ENCODE measurements around the gene MPLKIP. TPM values are rescaled to one million over a fixed set of nuclear protein-coding genes. Genes with fewer than 3 reads are reported as not detected.

MPLKIP gene
- total and polyA plus RNA-seq, 10 of the 15 experiments (the other 5 are each of a cell fraction or from before 2014, with no cell fraction given), result 4.6 to 78.8 (median 37.2) TPM

GRCh38 chr7:40134428-40135316, at the start of gene MPLKIP, which contains the start of gene SUGCT (continued):
- TF ChIP-seq, protein P1, sequence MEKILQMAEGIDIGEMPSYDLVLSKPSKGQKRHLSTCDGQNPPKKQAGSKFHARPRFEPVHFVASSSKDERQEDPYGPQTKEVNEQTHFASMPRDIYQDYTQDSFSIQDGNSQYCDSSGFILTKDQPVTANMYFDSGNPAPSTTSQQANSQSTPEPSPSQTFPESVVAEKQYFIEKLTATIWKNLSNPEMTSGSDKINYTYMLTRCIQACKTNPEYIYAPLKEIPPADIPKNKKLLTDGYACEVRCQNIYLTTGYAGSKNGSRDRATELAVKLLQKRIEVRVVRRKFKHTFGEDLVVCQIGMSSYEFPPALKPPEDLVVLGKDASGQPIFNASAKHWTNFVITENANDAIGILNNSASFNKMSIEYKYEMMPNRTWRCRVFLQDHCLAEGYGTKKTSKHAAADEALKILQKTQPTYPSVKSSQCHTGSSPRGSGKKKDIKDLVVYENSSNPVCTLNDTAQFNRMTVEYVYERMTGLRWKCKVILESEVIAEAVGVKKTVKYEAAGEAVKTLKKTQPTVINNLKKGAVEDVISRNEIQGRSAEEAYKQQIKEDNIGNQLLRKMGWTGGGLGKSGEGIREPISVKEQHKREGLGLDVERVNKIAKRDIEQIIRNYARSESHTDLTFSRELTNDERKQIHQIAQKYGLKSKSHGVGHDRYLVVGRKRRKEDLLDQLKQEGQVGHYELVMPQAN (conservative IDR thresholded peaks at IDR 0.05), result peak; percentile 67; the same call in 1 of the 2 replicates
- TF ChIP-seq SIX5 (IDR thresholded peaks at IDR 0.05; ENCODE audit: low read depth, low read length, severe bottlenecking) (peak; percentile 69), ESRRA (IDR thresholded peaks at IDR 0.05; ENCODE audit: low read length) (peak; percentile 81; the same call in 1 of the 2 replicates), CREB1 (IDR thresholded peaks at IDR 0.05; ENCODE audit: low read depth) (peak; percentile 74), CEBPB (IDR thresholded peaks at IDR 0.05; ENCODE audit: borderline replicate concordance in 1 of 2, low read depth in 2 of 2, low read length in 2 of 2) (no peak), BMI1 (IDR thresholded peaks at IDR 0.05; ENCODE audit: borderline replicate concordance) (no peak), PML (IDR thresholded peaks at IDR 0.05; ENCODE audit: low read length) (peak; percentile 82; the same call in 1 of the 2 replicates), ETV6 (conservative IDR thresholded peaks at IDR 0.05 in 1 of 2, IDR thresholded peaks at IDR 0.05 in 1 of 2; ENCODE audit: borderline replicate concordance in 1 of 2, low read depth in 1 of 2) (peak in 1 of 2 experiments; percentile 68; a peak in 2 of 4 replicates), TARDBP (IDR thresholded peaks at IDR 0.05; ENCODE audit: borderline replicate concordance) (peak; percentile 90), MTA3 (IDR thresholded peaks at IDR 0.05; ENCODE audit: borderline replicate concordance, low read length) (0 out of 2 replicates have a peak, but pooled peaks have one; percentile 70), DPF2 (IDR thresholded peaks at IDR 0.05) (0 out of 2 replicates have a peak, but pooled peaks have one; percentile 43), HDAC6 (IDR thresholded peaks at IDR 0.05; ENCODE audit: unreplicated experiment) (peak; percentile 71), TBL1XR1 (IDR thresholded peaks at IDR 0.05; ENCODE audit: low read depth, low read length) (0 out of 2 replicates have a peak, but pooled peaks have one; percentile 53), NR2F1 (conservative IDR thresholded peaks at IDR 0.05) (no peak; the same call in 1 of the 2 replicates)
- TF ChIP-seq, protein P2, sequence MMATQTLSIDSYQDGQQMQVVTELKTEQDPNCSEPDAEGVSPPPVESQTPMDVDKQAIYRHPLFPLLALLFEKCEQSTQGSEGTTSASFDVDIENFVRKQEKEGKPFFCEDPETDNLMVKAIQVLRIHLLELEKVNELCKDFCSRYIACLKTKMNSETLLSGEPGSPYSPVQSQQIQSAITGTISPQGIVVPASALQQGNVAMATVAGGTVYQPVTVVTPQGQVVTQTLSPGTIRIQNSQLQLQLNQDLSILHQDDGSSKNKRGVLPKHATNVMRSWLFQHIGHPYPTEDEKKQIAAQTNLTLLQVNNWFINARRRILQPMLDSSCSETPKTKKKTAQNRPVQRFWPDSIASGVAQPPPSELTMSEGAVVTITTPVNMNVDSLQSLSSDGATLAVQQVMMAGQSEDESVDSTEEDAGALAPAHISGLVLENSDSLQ (IDR thresholded peaks at IDR 0.05), result peak; percentile 54
- TF ChIP-seq, protein P3, sequence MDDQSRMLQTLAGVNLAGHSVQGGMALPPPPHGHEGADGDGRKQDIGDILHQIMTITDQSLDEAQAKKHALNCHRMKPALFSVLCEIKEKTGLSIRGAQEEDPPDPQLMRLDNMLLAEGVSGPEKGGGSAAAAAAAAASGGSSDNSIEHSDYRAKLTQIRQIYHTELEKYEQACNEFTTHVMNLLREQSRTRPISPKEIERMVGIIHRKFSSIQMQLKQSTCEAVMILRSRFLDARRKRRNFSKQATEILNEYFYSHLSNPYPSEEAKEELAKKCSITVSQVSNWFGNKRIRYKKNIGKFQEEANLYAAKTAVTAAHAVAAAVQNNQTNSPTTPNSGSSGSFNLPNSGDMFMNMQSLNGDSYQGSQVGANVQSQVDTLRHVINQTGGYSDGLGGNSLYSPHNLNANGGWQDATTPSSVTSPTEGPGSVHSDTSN (IDR thresholded peaks at IDR 0.05; ENCODE audit: insufficient replicate concordance, low read depth, low read length), result peak; percentile 5

Data from GM12878 (cell line).